ENCODE data around the gene FNIP2. TPM values are rescaled to one million over a fixed set of nuclear protein-coding genes. Genes with fewer than 3 reads are reported as not detected.
"Not testable (repeated sequence)": the region's sequence is repeated elsewhere in the genome, so short reads cannot be mapped to it uniquely, and the experiment has no call there.

FNIP2 gene
- total RNA-seq, 1 donor from 2014 or later: 10.2 TPM

GRCh38 chr4:158875455-158875854, 106.6 kb downstream of the FNIP2 start:
- no peak for ATAC-seq

GRCh38 chr4:158877069-158877468, 108.2 kb downstream of the FNIP2 start:
- no peak for ATAC-seq

GRCh38 chr4:158882142-158882541, 113.3 kb downstream of the FNIP2 start:
- not testable (repeated sequence) for ATAC-seq

- ATAC-seq: no peak
Observed at GRCh38 chr4:158884280-158884679, 115.5 kb downstream of the FNIP2 start.

GRCh38 chr4:158885564-158885963, 116.7 kb downstream of the FNIP2 start:
- ATAC-seq: no peak

GRCh38 chr4:158890294-158890693, 121.5 kb downstream of the FNIP2 start:
- ATAC-seq: no peak

- no peak for ATAC-seq
Observed at GRCh38 chr4:158891256-158891655, 122.4 kb downstream of the FNIP2 start.

- no peak for ATAC-seq
Observed at GRCh38 chr4:158894826-158895225, 126.0 kb downstream of the FNIP2 start.

GRCh38 chr4:158895797-158896576, 127.2 kb downstream of the FNIP2 start:
- no peak for ATAC-seq

- ATAC-seq: not testable (repeated sequence)
Observed at GRCh38 chr4:158896577-158897238, 127.9 kb downstream of the FNIP2 start.

- ATAC-seq: not testable (repeated sequence)
Observed at GRCh38 chr4:158900408-158900807, 131.6 kb downstream of the FNIP2 start.

GRCh38 chr4:158902280-158903078, 133.7 kb downstream of the FNIP2 start:
- not testable (repeated sequence) for ATAC-seq

GRCh38 chr4:158903079-158903456, 134.2 kb downstream of the FNIP2 start:
- ATAC-seq: no peak

- no peak for ATAC-seq
Observed at GRCh38 chr4:158903472-158904043, 134.7 kb downstream of the FNIP2 start.

- ATAC-seq: no peak
Observed at GRCh38 chr4:158904815-158905214, 136.0 kb downstream of the FNIP2 start.

GRCh38 chr4:158906073-158906472, 137.2 kb downstream of the FNIP2 start:
- no peak for ATAC-seq

GRCh38 chr4:158912390-158912789, 143.6 kb downstream of the FNIP2 start:
- ATAC-seq: no peak

- ATAC-seq: no peak
Observed at GRCh38 chr4:158912806-158913205, 144.0 kb downstream of the FNIP2 start.

- no peak for ATAC-seq
Observed at GRCh38 chr4:158913766-158914165, 144.9 kb downstream of the FNIP2 start.

- peak; percentile 59 for ATAC-seq
Observed at GRCh38 chr4:158914218-158914617, 145.4 kb downstream of the FNIP2 start.

GRCh38 chr4:158915683-158916241, 146.9 kb downstream of the FNIP2 start:
- no peak for ATAC-seq

- ATAC-seq: not testable (repeated sequence)
Observed at GRCh38 chr4:158920452-158920996, 151.7 kb downstream of the FNIP2 start.
